Keratinocyte (primary cell): Measurements from ENCODE around the gene KRTAP5-10. TPM values are rescaled to one million over a fixed set of nuclear protein-coding genes. Genes with fewer than 3 reads are reported as not detected.
"Not testable (repeated sequence)": the region's sequence is repeated elsewhere in the genome, so short reads cannot be mapped to it uniquely, and the experiment has no call there.

Experiments
- DNase-seq: peaks from one replicate; pipeline ENCODE4 v3.0.0-alpha.2; 2011; ENCODE audit warnings: low read depth, missing footprints, low spot score
- FAIRE-seq: peaks from 2 replicates; lab custom pipeline; 2011; peaks lifted over from hg19 to GRCh38; lab: Jason Lieb, UNC
- H2AFZ ChIP-seq: 2 replicates; pipeline ENCODE4 v1.6.0; 2012; ENCODE audit warnings: low read length, control low read depth, inconsistent platforms; ENCODE audit not compliant: control insufficient read depth
- H3K27ac ChIP-seq: 2 replicates; pipeline ENCODE4 v1.5.1; 2011; ENCODE audit warnings: low read length; ENCODE audit not compliant: control insufficient read depth, insufficient read depth
- H3K27me3 ChIP-seq: 3 replicates; pipeline ENCODE4 v1.6.0; 2011; ENCODE audit warnings: low read length; ENCODE audit not compliant: control insufficient read depth, insufficient read depth; ENCODE audit errors: extremely low read depth
- H3K36me3 ChIP-seq, 2 experiments: 2 replicates in 1 of 2; 3 replicates in 1 of 2; pipeline ENCODE4 v1.5.1; 2011; ENCODE audit warnings: low read length in 2 of 2, mild to moderate bottlenecking in 1 of 2; ENCODE audit not compliant: control insufficient read depth in 2 of 2, insufficient read depth in 2 of 2; ENCODE audit errors: extremely low read depth in 1 of 2
- H3K4me1 ChIP-seq: 3 replicates; pipeline ENCODE4 v1.5.1; 2011; ENCODE audit warnings: low read length; ENCODE audit not compliant: control insufficient read depth, insufficient read depth; ENCODE audit errors: extremely low read depth
- H3K4me2 ChIP-seq: 3 replicates; pipeline ENCODE4 v1.6.0; 2011; ENCODE audit warnings: low read depth, low read length; ENCODE audit not compliant: control insufficient read depth, insufficient read depth; ENCODE audit errors: extremely low read depth
- H3K4me3 ChIP-seq, 3 experiments: fragments of 200-600 bp in 1 of 3; sonication (generic) in 1 of 3; 2 replicates in 2 of 3; 3 replicates in 1 of 3; pipeline ENCODE4 v1.5.1; 2011 to 2016; ENCODE audit warnings: low read length in 3 of 3, mild to moderate bottlenecking in 3 of 3, control low read depth in 2 of 3, inconsistent platforms in 1 of 3, low read depth in 1 of 3, mixed read lengths in 1 of 3, mixed run types in 1 of 3, moderate library complexity in 1 of 3; ENCODE audit not compliant: control insufficient read depth in 2 of 3, insufficient read depth in 2 of 3; ENCODE audit errors: extremely low read depth in 1 of 3
- H3K79me2 ChIP-seq: 2 replicates; pipeline ENCODE4 v1.6.0; 2012; ENCODE audit warnings: low read length; ENCODE audit not compliant: control insufficient read depth, insufficient read depth
- H3K9ac ChIP-seq: 3 replicates; pipeline ENCODE4 v1.6.0; 2011; ENCODE audit warnings: low read length; ENCODE audit not compliant: control insufficient read depth, insufficient read depth; ENCODE audit errors: extremely low read depth
- H3K9me1 ChIP-seq: 3 replicates; pipeline ENCODE4 v1.6.0; 2011; ENCODE audit warnings: low read length; ENCODE audit not compliant: control insufficient read depth, insufficient read depth; ENCODE audit errors: extremely low read depth
- H3K9me3 ChIP-seq: 2 replicates; pipeline ENCODE4 v1.5.1; 2012; ENCODE audit warnings: low read depth, low read length; ENCODE audit not compliant: control insufficient read depth
- H4K20me1 ChIP-seq: 3 replicates; pipeline ENCODE4 v1.6.0; 2011; ENCODE audit warnings: low read length; ENCODE audit not compliant: control insufficient read depth, insufficient read depth; ENCODE audit errors: extremely low read depth
- CTCF ChIP-seq, 3 experiments: IDR thresholded peaks in 1 of 3; conservative IDR thresholded peaks in 1 of 3; optimal IDR thresholded peaks in 1 of 3; 2 replicates in 2 of 3; 3 replicates in 1 of 3; pipeline versions ENCODE3 to v1.5.1; 2011; ENCODE audit warnings: low read length in 3 of 3, mild to moderate bottlenecking in 3 of 3, moderate library complexity in 2 of 3, control low read depth in 1 of 3, inconsistent platforms in 1 of 3; ENCODE audit not compliant: insufficient read depth in 2 of 3; ENCODE audit errors: extremely low read depth in 1 of 3
- EZH2 ChIP-seq: IDR thresholded peaks from one replicate; pipeline ENCODE4 v1.6.1; 2012; ENCODE audit warnings: inconsistent platforms, mild to moderate bottlenecking, low read length, moderate library complexity
- dilution Hi-C: fragments of 300-500 bp; cut with MboI; formaldehyde crosslinking; loops from one replicate; pipeline ENCODE4 v1.7.0; 2020; ENCODE audit warnings: low sequenced_read_pairs; ENCODE audit not compliant: extremely low pct_ligation_motif_present
- polyA plus RNA-seq, 5 experiments: library from polyadenylated mRNA; depleted of rRNA in 3 of 5; stranded (reverse) in 3 of 5; stranded (forward) in 1 of 5; unstranded in 1 of 5; fragments of >200 nt; gene quantifications; 1 replicate in 1 of 5; 2 replicates in 3 of 5; 3 replicates in 1 of 5; pipeline versions ENCODE4 v1.2.1 to v1.2.3, GENCODE V29; 2011 to 2012; ENCODE audit warnings: missing spikeins in 2 of 5, low read depth in 1 of 5, low replicate concordance in 1 of 5

KRTAP5-10 gene
- polyA plus RNA-seq, 1 donor (not counting 4 experiments of a cell fraction or from before 2014, with no cell fraction given) = not detected

GRCh38 chr11:71532036-71532610, 33.2 kb upstream of the KRTAP5-10 start:
- Histone ChIP-seq H2AFZ (no peak overlapping the region), H3K4me2 (no peak overlapping the region), H4K20me1 (no peaks in the 10 kb centered on the region), H3K9me3 (no peaks in the 10 kb centered on the region), H3K27ac (no peak overlapping the region), H3K27me3 (no peaks in the 10 kb centered on the region), H3K4me1 (no peaks in the 10 kb centered on the region), H3K4me3 (no peak overlapping the region), H3K9ac (no peak overlapping the region), H3K36me3 (no peaks in the 10 kb centered on the region), H3K79me2 (no peaks in the 10 kb centered on the region), H3K9me1 (no peaks in the 10 kb centered on the region)
- FAIRE-seq (no peak), DNase-seq (no peak)
- dilution Hi-C loops = no loop called here
- TF ChIP-seq CTCF (optimal IDR thresholded peaks at IDR 0.05 in 1 of 3, IDR thresholded peaks at IDR 0.05 in 1 of 3, conservative IDR thresholded peaks at IDR 0.05 in 1 of 3; ENCODE audit: extremely low read depth in 1 of 3, insufficient read depth in 2 of 3, low read length in 3 of 3) = no peak
- TF ChIP-seq EZH2 = no peak

GRCh38 chr11:71534711-71535608, 30.4 kb upstream of the KRTAP5-10 start:
- dilution Hi-C loops, H3K9me3 ChIP-seq, H3K27me3 ChIP-seq, H3K27ac ChIP-seq, H3K9me1 ChIP-seq, H4K20me1 ChIP-seq, H3K4me3 ChIP-seq, H2AFZ ChIP-seq, FAIRE-seq, H3K36me3 ChIP-seq, H3K9ac ChIP-seq, H3K4me2 ChIP-seq, H3K4me1 ChIP-seq, H3K79me2 ChIP-seq, DNase-seq: not testable (repeated sequence)
